SU-DHL-6 (cell line): ENCODE data around the gene MEF2D.

Experiments
- EZH2phosphoT487 ChIP-seq: fragments of 200-600 bp; sonication (generic), shearing (Covaris generic); conservative IDR thresholded peaks from 2 replicates; pipeline ENCODE4 v1.6.1; 2018; ENCODE audit warnings: mild to moderate bottlenecking, antibody characterized with exemption, low read length, moderate library complexity, mixed read lengths
- TF ChIP-seq, protein P1 (sequence below): fragments of 200-600 bp; sonication (generic); IDR thresholded peaks from one replicate; pipeline ENCODE4 v1.5.1; 2017; ENCODE audit warnings: antibody characterized with exemption, mild to moderate bottlenecking, low read length, moderate library complexity; ENCODE audit not compliant: insufficient read depth, poor library complexity, severe bottlenecking

- TF ChIP-seq, protein P1, sequence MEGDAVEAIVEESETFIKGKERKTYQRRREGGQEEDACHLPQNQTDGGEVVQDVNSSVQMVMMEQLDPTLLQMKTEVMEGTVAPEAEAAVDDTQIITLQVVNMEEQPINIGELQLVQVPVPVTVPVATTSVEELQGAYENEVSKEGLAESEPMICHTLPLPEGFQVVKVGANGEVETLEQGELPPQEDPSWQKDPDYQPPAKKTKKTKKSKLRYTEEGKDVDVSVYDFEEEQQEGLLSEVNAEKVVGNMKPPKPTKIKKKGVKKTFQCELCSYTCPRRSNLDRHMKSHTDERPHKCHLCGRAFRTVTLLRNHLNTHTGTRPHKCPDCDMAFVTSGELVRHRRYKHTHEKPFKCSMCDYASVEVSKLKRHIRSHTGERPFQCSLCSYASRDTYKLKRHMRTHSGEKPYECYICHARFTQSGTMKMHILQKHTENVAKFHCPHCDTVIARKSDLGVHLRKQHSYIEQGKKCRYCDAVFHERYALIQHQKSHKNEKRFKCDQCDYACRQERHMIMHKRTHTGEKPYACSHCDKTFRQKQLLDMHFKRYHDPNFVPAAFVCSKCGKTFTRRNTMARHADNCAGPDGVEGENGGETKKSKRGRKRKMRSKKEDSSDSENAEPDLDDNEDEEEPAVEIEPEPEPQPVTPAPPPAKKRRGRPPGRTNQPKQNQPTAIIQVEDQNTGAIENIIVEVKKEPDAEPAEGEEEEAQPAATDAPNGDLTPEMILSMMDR: no peak
- no peak for TF ChIP-seq EZH2phosphoT487
Measured at GRCh38 chr1:156511644-156512043, 11.1 kb upstream of the MEF2D start.
